HG03103 (cell line): ENCODE measurements around the gene MIEF2.

ENCODE experiments used
- ATAC-seq: cut with Tn5 transposase; IDR thresholded peaks from one replicate; pipeline ENCODE4 v1.9.1; 2021; ENCODE audit warnings: low read depth; ENCODE audit not compliant: unreplicated experiment

MIEF2 gene

DNA sequence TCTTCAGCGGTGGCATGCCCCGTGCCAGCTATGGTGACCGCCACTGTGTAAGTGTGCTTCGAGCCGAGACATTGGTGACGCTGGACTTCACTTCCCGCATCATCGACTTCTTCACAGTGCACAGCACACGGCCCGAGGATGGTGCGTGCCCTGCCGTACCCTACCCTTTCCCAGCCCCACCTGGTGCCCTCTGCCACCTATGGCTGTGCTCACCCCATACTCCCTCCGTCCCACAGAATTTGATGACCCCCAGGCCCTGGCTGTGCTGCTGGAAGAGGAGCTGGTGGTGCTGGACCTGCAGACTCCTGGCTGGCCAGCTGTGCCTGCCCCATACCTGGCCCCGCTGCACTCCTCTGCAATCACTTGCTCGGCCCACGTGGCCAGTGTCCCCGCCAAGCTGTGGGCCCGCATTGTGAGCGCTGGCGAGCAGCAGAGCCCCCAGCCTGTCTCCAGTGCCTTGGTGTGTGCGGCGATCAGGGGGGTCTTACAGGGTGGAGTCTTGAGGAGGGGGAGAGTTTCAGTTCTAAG, 25.5 kb upstream of the MIEF2 start:
- no peak for ATAC-seq

DNA sequence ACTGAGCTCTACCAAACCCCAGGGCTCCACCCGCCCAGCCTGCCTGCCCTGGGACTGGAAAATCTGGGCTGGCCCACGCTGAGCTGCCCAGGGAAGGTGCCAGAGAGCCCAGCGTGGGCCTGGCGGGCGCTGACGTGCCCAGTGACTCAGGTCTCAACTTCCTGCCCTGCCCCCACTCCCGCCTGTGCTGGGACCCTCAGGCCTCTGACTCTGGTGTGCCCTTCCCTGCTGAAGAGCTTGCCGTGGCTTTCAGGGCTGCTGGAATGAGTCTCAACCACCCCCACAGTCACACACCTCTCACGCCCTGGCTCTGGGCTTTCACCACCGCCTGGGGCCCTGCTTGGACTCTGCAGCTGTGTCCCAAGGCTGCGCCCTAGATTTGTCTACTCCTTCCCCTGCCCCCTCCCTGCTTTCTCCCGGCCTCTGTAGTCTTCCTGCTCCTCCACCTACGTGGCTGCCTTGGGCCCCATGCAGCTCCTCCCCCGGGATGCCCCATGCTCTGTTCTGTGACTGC, 24.7 kb upstream of the MIEF2 start:
- ATAC-seq = no peak

DNA sequence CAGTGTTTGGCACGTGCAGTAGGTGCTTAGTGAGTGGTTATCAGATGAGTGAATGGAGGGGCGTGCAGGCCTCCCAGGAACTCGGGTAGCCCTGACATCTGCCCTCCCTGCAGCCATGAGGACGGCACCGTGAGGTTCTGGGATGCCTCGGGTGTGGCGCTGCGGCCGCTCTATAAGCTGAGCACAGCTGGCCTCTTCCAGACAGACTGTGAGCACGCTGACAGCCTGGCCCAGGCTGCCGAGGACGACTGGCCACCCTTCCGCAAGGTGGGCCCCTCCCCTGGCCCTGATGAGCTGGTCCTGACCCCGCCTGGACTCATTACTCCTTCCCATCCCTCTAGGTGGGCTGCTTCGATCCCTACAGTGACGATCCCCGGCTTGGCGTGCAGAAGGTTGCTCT, 24.0 kb upstream of the MIEF2 start:
- ATAC-seq = no peak

DNA sequence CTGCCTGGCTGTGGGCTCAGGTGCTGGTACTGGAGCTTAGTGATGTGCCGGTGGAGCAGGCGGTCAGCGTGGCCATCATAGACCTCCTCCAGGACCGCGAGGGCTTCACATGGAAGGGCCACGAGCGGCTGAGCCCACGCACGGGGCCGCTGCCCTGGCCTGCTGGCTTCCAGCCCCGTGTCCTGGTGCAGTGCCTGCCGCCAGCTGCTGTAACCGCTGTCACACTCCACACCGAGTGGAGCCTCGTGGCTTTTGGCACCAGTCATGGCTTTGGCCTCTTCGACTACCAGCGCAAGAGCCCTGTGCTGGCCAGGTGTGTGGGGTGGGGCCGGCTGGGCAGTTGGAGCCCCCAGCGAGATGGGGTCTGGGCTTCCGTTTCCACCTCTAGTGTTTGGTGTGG, 23.0 kb upstream of the MIEF2 start:
- no peak for ATAC-seq

DNA sequence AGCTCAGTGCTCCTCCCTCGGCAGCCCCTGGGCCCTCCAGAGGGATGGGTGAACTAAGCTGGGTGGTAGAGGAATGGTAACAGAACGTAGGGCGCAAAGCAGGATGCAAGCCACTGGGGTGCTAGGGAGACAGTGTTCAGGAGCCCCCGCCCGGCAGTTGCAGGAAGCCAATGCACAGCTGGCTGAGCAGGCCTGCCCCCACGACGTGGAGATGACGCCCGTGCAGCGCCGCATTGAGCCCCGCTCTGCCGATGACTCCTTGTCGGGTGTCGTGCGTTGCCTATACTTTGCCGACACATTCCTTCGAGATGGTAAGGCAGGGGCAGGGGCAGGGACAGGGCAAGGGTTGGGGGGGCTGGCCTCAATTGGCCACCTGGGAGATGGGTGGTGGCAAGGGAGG, 22.2 kb upstream of the MIEF2 start:
- no peak for ATAC-seq

DNA sequence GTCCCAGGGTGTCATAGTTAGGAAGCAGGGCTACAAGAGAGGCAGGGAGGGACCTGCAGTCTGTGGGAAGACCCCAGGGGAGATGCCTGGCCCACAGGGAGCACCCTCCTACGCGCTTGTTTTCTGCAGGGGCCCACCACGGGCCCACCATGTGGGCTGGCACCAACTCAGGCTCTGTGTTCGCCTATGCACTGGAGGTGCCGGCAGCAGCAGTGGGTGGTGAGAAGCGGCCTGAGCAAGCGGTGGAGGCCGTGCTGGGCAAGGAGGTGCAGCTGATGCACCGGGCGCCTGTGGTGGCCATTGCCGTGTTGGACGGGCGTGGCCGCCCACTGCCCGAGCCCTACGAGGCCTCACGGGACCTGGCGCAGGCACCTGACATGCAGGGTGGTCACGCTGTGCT, 20.0 kb upstream of the MIEF2 start:
- ATAC-seq = no peak

DNA sequence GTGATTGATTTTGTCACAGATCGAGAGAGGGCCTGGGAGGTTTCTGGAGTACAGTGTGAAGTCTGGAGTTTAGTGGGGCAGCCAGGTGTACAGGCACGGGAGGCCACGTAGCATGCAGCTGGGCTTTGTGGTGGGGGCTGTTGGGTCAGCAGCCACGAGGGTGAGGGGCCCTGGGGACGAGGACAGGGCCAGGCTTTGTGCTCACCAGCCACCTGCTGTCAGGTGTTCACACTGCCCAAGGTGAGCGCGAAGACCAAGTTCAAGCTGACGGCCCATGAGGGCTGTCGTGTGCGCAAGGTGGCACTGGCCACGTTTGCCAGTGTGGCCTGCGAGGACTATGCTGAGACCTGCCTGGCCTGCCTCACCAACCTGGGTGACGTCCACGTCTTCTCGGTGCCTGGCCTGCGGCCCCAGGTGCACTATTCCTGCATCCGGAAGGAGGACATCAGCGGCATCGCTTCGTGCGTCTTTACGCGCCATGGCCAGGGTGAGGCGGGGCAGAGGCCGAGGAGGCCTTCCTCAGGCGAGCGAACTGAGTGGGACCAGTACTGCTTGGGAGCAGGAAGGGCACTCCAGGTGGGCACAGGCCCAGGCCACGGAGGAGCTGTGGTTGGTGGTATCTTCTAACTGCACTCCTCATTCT, 19.1 kb upstream of the MIEF2 start:
- no peak for ATAC-seq

DNA sequence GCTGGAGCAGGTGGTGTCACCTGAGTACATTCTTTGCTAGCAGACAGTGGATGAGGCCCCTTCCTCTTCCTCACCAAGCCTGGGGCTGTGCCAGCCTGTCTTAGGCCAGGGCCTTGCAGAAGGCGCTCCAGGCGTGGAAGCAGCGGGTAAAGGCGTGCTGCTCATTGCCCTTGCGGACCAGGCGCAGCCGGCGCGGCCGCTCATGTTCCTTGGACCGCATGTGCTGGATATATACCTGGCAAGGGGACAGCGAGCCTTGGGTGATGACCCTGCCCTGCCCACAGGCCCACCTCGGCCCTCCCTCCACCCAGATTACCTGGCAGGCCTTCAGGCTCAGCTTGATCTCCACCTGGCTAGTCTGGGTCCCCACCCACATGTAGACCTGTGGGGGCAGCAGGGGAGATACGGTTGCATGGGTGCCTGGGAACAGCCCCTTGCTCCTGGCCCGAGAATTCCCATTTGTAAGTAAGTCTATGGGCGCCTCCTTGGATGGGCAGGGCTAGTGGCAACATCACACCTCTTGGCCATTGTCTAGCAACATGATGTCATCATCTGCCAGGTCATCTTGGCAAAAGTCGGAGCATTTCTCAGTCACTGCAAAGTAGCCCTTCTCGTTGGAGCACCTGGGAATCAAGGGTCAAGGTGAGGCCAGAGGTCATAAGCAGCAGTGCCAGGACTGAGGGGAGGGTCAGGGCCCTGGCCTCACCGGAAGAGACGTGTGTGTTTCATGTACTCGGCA, 15.3 kb upstream of the MIEF2 start:
- no peak for ATAC-seq

DNA sequence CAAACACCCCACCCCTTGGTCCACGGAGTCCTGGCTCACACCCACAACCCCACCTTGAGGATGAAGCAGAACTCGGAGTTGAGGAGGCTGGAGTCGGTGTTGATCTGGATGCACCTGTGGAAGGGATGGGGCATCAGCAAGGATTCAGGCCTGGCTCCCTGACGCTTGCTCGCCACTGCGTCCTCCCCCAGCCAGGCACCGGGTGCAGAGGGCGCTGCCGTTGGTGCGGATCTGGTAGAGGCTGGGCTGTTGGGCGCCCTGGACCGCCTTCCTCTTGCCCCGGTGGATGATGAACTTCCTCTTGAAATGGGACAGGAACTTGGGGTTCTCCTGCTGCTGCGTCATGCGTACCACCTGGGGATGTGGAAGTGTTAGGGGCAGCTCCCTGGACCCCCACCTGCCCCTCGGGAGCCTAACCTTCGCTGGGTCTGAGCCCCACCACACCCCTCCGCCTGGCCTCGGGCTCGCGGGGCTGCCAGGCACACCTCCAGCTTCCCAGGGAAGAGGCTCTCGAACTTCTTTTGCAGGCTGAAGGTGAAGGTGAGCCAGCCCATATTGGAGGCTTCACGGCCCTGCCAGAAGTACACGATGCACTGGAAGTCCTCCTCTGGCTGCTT, 14.2 kb upstream of the MIEF2 start:
- no peak for ATAC-seq

DNA sequence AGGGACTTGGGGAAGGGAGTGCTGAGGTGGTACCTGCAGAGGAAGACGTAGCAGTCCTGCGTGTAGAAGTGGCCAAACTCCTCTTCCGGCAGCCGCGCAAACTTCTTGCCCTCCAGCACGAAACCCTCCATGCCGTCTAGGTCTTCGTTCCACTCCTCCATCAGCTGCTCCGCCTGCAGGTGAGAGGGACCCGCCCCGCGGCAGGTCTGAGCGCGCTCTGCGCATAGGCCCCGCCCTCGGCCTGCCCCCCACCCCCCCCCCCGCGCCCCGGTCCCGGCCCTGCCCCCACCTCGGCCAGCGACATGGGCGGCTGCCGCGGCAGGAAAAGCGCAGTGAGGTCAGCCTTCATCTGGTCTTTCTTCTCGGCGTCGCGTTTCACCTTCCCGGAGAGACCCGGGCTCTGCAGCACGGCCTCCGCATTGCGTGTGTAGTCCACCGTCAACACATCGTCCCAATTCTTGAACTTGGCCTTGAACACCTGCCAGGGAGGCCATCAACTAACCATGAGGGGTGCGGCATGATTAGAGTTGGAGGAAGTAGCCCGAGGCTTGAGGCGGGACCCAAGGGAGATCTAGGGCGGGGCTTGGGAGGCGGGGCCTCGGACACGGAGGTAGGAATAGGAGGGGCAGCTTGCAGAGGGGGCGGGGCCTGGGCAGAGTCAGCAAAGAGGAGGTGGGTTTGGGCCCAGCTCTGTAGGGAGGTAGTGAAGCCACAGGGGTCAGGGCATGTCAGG, 13.4 kb upstream of the MIEF2 start:
- no peak for ATAC-seq

DNA sequence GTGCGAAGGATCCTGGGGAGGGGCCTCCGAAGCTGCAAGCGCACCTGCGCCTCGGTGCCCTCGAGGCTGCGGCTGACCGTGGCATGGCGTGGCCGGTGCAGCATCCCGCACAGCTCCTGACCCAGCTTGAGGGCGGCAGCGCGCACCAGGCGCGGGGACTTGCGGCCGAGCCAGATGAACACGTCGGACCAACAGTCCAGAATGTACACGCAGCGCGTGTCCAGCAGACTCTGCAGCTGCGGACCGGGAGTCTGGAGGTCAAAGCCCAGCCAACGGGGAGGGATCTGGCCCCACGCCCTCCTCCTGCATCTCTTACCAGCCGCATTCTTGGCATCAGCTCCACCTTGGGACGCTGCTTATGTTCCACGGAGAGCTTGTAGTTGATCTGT, 12.9 kb upstream of the MIEF2 start:
- no peak for ATAC-seq

DNA sequence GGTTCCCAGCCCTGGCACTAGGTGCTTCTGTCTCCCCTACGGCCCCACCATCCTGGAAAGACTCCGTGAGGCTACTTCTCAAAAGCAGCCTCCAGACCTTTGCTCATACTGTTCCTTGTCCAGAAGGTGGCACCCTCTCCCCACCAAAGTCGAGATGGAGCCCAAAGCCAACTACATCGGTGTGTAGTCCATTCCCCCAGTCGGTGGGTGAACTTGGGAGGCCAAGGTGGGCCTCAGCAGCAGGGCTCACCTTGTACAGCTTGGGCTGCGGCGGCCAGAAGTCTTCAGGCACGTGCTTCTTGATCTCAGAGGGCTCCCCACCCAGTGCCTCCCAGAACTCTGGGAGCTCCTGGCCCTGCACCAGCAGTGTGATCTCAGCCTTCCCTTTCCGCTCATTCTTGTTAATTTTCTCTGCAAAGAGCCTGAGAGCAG, 12.1 kb upstream of the MIEF2 start:
- ATAC-seq = no peak

DNA sequence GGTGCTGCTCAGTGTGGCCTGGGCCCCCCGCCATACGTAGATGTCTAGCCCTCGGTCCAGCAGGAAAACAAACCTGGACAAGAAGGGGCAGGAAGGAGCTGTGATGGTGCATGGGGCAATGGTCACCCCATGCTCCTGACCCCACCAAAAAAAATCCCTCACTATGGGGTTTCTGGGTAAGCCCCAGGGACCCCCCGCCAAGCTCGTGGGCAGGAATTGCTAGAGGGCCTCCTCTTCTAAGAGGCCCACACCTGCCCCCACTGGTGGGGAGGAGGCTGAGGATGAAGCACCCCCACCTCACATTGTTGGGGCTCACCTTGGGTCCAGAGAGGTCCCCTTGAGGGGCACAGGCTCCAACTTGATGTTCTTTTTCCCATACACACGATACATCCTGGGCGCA, 11.7 kb upstream of the MIEF2 start:
- ATAC-seq = no peak

DNA sequence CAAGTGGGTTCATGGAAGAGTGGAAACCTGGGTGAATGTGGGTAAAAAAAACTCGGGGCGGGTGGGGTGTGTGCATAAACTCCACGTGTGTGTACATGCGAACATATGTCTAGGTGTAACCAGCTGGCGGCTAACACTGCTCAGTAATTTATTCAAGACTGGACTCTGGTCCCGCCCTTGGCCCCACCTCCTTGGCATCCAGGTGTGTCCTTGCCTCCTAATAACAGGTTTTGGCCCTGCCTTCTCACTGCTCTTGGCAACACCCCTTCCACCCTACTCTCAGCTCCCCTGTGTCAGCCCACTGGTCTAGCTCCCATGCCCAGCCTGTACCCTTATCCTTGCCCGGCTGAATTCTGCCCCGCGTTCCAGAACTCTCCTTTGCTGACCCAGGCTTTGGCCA, 10.2 kb upstream of the MIEF2 start:
- ATAC-seq = no peak

DNA sequence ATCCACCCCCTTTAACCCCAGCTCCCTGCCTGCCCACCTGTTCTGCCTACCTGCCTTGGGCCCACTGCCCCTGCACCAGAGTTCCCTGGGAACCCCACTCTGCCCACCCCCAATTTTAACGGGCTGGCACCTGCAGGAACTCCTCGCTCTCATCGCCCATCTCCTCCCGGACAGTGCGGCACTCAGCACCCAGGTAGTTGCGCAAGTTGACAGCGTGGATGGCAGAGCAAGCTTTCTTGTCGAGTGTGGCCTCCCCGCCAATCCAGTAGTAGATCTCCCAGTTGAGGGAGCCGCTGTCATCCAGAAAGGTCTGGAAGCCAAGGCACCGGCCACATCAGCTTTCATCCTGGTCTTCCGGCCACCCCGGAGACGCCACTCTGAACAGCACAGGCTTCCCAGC, 9.8 kb upstream of the MIEF2 start:
- ATAC-seq = no peak

DNA sequence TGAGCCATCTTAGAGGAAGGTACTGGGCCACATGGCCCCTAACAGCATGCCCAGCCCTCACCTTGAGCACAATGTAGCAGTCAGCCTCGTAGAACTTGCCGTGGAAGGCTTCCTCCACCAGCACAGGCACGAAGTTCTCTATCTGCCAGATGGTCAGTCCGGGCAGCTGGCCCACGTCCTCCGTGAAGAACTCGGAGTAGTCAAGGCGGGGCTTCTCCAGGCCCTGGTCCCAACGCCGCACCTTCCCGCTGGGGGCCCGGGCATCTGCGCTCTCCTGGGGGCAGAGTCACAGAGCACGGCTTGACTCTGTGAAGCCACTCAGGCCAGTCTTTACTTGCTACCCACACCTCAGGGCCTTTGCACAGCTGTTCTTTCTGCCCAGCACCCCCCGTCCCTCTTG, 9.3 kb upstream of the MIEF2 start:
- ATAC-seq = no peak

DNA sequence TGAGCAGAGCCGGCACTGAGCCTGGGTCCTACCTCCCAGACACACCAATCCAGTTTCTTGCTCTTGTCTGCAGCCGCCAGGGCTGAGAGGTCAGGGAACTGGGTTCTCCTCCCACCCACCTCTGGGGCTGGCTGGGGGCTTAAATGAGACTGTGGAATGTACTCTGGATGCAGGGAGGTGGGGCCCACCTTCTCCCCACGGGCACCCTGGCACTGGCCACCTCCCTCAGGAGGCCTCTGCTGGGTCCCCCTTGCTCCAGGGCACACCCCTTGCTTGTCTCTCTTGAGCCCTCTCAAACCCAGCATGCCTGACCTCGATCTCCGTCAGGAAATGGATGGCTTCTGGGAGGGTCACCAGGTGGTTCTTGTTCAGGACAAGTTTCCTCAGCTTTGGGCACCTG, 8.3 kb upstream of the MIEF2 start:
- ATAC-seq = no peak

DNA sequence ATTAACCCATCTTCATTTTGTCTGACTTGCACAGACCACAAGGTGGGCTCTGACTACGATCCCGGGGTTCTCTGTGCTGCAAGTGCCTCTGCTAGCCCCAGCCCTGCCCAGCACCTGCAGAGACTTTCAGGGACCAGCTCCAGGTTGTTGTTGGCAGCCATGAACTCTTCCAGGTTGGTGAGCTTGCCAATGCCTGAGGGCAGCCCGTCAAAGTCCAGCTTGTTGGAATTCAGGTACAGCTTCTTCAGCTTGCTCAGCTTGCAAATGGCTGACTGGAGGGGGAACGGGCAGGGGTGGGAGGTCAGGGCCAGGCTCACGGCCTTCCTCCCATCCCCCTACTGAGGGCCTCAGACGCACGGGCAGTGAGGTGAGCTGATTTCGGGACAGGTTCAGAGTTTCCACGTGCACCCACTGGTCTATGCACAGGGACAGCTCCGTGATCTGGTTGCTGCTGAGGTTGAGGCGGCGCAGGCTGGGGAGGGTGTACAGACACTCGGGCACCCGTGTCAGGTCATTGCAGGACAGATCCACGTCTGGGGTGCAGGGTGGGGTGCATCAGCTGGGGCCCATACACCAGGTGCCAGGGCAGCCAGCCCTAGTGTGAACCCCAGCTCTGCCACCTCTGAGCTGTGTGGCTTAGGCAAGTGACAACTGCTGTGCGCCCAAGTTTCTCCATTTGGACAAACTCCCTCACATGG, 7.1 kb upstream of the MIEF2 start:
- no peak for ATAC-seq

DNA sequence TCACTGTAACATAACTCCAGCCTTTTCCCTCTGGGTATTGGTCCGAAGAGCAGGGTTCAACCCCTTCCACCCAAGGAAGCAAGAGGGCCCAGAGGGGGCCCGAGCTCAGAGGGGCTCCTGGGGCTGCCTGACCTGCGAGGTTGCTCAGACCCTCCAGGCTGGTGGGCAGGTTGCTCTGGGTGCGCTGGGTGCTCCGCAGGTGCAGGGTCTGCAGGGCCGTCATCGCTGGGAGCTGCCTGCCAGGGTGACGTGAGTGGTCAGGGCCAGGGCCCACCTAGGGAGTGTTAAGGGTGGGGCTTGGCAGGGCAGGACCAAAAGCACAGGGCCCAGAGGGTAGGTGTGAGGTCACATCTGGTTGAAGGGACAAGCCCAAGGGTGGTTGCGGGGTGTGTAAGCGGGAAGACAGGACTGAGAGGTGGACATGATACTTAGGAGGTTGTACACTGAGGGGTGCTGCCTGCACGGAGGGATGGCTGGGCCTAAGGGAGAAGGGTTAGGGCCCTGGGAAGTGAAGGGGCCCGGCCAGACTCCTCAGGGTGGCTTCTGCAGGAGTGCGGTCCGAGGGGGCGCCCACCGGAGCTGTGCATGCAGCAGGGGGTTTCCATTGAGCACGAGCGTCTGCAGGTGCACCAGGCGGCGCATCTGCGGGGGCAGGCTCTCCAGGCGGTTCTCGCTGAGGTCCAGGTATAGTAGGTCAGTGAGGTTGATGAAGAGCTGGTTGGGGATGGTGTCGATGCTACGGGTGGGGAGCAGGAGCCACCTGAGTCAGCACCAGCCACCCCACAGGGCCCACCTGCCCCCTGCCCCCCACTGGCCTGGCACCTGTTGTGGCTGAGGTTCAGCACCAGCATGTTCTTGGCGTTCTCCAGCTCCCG, 6.3 kb upstream of the MIEF2 start:
- no peak for ATAC-seq
